Stimulated activated CD4-positive, alpha-beta T cell treated with anti-CD3 and anti-CD28 coated beads, Interleukin-1b, Interleukin-23, amount 100 ng/mL, for 24 hours (primary cell): Measurements from ENCODE around the gene GPC3.
A peak's percentile ranks its signal among the peaks of the same experiment; 100 is the strongest.

Source experiments
- DNase-seq, 4 experiments: peaks; one replicate each; pipeline ENCODE4 v3.0.0-alpha.2; 2020; ENCODE audit warnings: low read depth in 4 of 4, low spot score in 1 of 4

The GPC3 gene

GRCh38 chrX:133852401-133852800, 133.0 kb downstream of the GPC3 start:
- no peak for DNase-seq

DNA sequence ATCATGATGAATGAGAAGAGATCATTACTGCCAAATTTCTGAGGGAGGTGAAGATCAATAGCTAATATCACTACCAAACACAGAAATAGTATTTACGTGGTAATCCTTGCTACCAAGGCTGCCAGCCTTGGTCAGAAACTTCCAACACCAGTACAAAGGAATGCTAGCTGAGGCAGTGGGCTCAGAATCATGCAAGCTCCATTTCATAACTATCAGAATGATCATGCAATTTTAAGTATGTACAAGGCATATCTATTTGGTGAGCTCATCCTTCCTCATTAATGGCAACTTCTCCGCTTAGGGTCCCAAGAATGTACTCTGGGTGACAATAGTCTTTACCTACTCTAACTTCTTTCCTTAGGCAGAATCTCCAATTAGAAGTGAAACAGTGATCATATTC, 135.0 kb downstream of the GPC3 start:
- DNase-seq: no peak

GRCh38 chrX:133849676-133850075, 135.7 kb downstream of the GPC3 start:
- no peak for DNase-seq

DNA sequence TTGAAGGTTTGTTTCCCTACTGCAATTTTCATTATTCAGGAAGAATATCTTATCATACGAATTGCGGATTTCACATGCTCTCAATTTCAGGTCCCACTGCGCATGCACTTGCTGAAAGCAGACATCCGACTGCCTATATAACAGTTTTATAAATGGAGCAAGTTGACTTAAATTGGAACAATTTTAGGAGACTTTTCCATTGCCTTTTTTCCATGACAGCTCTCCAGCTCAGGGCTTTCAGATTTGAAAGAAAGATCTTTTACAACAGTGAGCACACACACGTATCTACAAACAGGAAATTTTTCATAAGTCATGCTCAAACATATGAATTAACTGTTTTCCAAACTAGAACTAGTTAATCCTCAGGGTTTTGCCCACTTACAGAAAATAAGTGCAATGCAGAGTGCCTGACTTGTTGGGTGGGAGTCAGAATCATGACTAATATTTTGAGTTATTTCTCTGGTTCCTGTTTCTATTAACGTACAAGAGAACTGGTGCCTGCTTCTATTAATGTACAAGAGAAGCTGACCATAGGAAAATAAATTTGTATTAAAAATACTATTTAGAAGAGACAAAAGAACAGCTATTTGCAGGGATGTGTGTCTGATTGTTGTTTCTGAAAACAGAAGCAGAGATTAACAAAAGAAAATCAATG, 137.9 kb downstream of the GPC3 start:
- DNase-seq: no peak

DNA sequence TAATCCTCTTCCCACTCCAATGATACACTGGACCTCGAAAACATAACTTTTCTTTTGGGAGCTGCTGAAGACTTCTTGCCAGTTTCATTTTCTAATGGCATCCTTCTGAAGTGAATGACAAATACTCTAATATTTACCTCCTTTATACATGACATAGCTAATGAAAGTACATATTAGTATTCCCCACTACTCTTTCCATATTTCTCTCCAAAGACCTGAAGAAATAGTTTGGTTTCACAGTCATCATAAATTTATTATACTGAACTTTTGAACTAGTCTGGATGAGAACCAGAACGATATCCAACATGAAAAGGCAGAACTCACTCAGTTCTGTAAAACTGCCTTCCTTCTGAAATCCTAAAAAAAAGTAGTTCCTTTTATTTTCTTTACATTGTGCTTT, 139.1 kb downstream of the GPC3 start:
- no peak for DNase-seq

DNA sequence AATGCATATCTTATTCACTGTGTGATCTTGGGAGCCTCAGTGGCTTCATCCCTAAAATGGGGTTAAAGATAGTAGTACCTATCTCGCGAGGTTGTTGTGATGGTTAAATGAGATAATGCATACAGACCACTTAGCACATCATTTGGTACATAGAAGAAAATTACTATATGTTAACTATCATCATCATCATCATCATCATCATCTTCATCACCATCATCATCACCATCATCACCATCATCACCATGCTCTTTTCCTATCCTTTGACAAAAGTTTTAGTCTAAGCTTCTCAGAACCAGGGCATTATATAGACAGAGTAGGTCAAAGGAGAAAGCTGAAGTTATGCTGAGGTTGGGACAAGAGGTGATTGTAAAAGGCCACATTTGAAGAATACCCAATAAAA, 145.0 kb downstream of the GPC3 start:
- DNase-seq: no peak

- peak in 2 of 4 experiments; percentile 4 to 14 for DNase-seq
Measured at GRCh38 chrX:133838761-133839676, 146.4 kb downstream of the GPC3 start.

- no peak for DNase-seq
Measured at GRCh38 chrX:133837091-133837490, 148.3 kb downstream of the GPC3 start.

GRCh38 chrX:133836561-133836960, 148.8 kb downstream of the GPC3 start:
- DNase-seq: no peak

GRCh38 chrX:133834771-133835170, 150.6 kb downstream of the GPC3 start:
- DNase-seq: no peak

DNA sequence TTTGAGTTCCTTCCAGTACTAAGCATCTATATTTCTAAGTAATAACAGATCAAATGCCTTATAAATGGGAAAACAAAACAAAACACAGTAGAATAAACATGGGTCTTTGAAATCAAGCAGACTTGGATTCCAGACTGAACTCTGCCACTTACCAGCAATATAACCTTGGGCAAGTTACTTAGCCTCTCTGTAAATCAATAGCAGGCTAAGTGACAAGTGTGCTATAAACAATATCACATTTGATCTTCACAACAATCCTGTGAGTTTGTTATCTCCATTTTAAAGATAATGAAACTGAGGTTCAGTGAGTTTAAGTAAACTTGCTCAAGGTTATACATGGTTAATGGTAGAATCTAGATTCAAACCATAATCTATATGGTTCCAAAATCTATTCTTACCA, 165.8 kb downstream of the GPC3 start:
- DNase-seq: no peak

GRCh38 chrX:133818019-133818418, 167.4 kb downstream of the GPC3 start:
- DNase-seq: no peak

GRCh38 chrX:133815496-133815895, 169.9 kb downstream of the GPC3 start:
- DNase-seq: no peak

- no peak for DNase-seq
Measured at GRCh38 chrX:133813971-133814370, 171.4 kb downstream of the GPC3 start.

GRCh38 chrX:133812402-133812801, 173.0 kb downstream of the GPC3 start:
- DNase-seq: no peak

DNA sequence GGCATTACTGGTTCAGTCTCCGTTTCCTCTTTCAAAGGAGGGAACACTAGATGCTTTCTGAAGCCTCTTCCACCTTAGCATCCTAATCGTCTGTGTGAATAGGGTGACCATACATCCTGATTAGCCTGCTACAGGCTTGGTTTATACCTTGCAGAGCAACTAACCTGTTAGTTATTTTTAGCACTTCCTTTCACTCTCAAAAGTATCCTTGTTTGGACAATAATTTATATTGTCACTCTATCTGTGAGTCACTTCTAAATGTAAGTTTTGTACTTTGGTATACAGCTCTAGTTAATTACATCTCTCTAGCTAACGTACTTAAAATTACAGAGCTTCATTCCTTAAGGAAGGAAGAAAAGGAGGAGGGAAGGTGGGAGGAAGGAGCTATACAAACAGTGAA, 174.5 kb downstream of the GPC3 start:
- DNase-seq: no peak

GRCh38 chrX:133804072-133804471, 181.3 kb downstream of the GPC3 start:
- no peak for DNase-seq

DNA sequence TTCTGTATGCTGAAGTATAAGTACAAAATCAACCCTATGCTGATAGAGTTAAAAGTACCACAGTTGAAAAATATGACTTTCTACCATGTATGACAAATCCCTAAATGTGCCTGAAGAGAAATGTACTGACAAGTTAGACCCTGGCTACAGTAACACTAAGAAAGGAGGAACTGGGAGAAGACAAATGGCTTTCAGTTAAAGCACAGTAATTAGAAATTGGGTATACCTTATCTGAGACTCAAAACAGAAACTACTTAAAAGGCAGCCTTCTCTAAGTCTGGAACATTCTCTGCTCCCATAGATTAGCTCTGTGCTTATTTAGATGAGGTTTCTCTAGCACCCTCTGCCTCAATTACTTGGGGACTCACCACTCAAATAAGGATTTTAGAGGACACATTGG, 189.1 kb downstream of the GPC3 start:
- no peak for DNase-seq

DNA sequence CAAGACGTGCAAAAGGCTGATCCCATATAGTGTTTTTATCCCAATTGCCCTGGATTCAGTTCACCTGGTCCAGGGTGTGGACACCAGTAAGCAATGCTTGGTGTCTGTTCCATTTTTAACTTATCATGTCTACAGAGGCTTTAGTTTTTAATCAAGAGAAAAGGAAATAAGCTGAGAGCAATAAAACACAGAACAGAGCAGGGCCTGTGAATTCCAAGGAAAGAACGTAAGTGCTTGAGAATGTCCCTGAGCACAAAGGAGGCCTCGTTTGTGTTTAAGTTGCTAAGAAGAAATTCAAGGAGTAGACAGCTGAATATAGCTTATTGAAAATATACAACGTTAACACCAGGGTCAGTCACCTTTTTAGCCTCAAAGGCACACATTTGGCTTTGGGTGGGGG, 191.3 kb downstream of the GPC3 start:
- no peak for DNase-seq

GRCh38 chrX:133793626-133794025, 191.8 kb downstream of the GPC3 start:
- no peak for DNase-seq

DNA sequence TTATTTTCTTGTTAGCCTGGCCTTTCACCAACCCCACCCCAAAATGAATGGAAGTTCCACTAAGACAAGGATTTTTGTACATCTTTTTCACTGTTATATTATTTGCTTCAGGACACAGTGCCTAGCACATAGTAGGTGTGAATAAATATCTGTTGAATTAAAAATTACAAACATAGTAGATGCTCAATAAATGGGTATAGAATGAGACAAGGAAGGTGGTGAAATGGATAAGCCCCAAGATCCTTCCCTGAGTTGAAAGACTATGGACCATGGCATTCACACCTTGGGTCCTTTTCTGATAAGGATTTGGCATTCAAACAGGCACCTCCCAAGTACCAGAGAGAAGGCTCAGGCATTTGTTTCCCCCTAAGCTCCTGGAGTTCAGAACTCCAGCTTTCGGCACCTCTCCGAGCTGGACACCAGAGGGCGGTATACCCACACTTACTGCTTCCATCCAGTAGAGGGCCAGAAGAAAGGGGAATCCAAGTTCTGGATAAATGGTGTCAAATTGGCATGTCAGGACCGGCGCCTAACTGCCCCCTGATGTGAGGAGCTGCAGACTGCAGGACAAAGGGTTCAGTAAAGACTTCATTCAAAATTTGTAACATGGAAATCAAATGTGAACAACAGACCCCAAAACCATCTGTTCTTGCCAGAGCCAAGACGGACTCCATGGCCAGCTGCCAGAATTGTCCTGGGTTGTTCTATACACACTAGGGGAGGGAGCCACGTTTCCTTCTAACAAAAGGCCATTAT, 193.0 kb downstream of the GPC3 start:
- DNase-seq: peak; percentile 21 to 47 (median 26)

- no peak for DNase-seq
Measured at GRCh38 chrX:133789829-133790228, 195.6 kb downstream of the GPC3 start.
